Measurements from ENCODE around the gene DNAJC6. TPM values are rescaled to one million over a fixed set of nuclear protein-coding genes. Genes with fewer than 3 reads are reported as not detected.

The DNAJC6 gene
- polyA plus RNA-seq, 1 of the 3 experiments (the other 2 are of a cell fraction), result 1.9 TPM

GRCh38 chr1:65416767-65417166, 107.4 kb downstream of the DNAJC6 start:
- WGBS (ENCODE audit: low lambda C conversion rate), result 96% methylated on average over 1 of the region's 1 CpG
- H3K9me3 ChIP-seq, result no peaks in the 10 kb centered on the region
- H4K20me1 ChIP-seq (ENCODE audit: insufficient read depth), result no peaks in the 10 kb centered on the region

More at GRCh38 chr1:65416767-65417166, 107.4 kb downstream of the DNAJC6 start:
- Histone ChIP-seq H3F3A (replicated peaks; ENCODE audit: insufficient read depth) (peaks cover 14% of the 10 kb centered on the region), H3K27me3 (ENCODE audit: insufficient read depth) (no peaks in the 10 kb centered on the region), H3K4me2 (no peak overlapping the region), H3K4me1 (ENCODE audit: control insufficient read depth in 1 of 2, insufficient read depth in 2 of 2, low read depth in 1 of 2, low read length in 1 of 2) (peaks cover 0 to 4% of the 10 kb centered on the region in 2 experiments; a peak in 2 of 4 replicates), H3K36me3 (replicated peaks in 1 of 2; ENCODE audit: control insufficient read depth in 1 of 2, insufficient read depth in 2 of 2, low read length in 1 of 2) (peaks cover 0 to 4% of the 10 kb centered on the region in 2 experiments), H2AFZ (ENCODE audit: low read depth) (no peak overlapping the region), H3K9me2 (no peaks in the 10 kb centered on the region), H3K4me3 (ENCODE audit: low read depth in 2 of 2, low read length in 1 of 2) (no peak overlapping the region), H3K79me2 (ENCODE audit: insufficient read depth) (peaks cover 10% of the 10 kb centered on the region; the same call in 1 of the 2 replicates), H3K9ac (no peak overlapping the region), H3K27ac (ENCODE audit: low read depth in 2 of 2, low read length in 1 of 2) (no peak overlapping the region)
- DNase-seq, result no peak
- TF ChIP-seq SMC3 (IDR thresholded peaks at IDR 0.05; ENCODE audit: low read depth, low read length) (no peak), MAX (IDR thresholded peaks at IDR 0.05; ENCODE audit: low read depth) (no peak), IRF3 (IDR thresholded peaks at IDR 0.05; ENCODE audit: low read depth, low read length) (no peak), USF1 (IDR thresholded peaks at IDR 0.05; ENCODE audit: borderline replicate concordance, low read depth) (no peak), TEAD4 (IDR thresholded peaks at IDR 0.05; ENCODE audit: borderline replicate concordance, insufficient read depth) (no peak), EZH2phosphoT487 (IDR thresholded peaks at IDR 0.05; ENCODE audit: borderline replicate concordance, low read depth) (no peak), RFX5 (IDR thresholded peaks at IDR 0.05; ENCODE audit: low read length) (no peak), USF2 (IDR thresholded peaks at IDR 0.05; ENCODE audit: borderline replicate concordance, low read depth, low read length) (no peak), GATA2 (CRISPR knock-in tag; IDR thresholded peaks at IDR 0.05) (no peak), RAD21 (IDR thresholded peaks at IDR 0.05; ENCODE audit: low read length) (no peak), TAF1 (IDR thresholded peaks at IDR 0.05; ENCODE audit: borderline replicate concordance, low read depth, low read length) (no peak), CTCF (IDR thresholded peaks at IDR 0.05) (no peak), YY1 (IDR thresholded peaks at IDR 0.05; ENCODE audit: low read depth) (no peak), POLR2AphosphoS5 (IDR thresholded peaks at IDR 0.05; ENCODE audit: low read depth, low read length) (no peak), MXI1 (IDR thresholded peaks at IDR 0.05; ENCODE audit: low read depth, low read length) (no peak), RXRA (IDR thresholded peaks at IDR 0.05; ENCODE audit: borderline replicate concordance, low read depth) (no peak), JUND (IDR thresholded peaks at IDR 0.05) (no peak)
- POLR2A ChIA-PET, result no interaction called here
- CTCF ChIA-PET, result interaction anchor here (1.0 to 1.4 kb wide), 4 partner anchors 14 to 271 kb away, joined by 3 to 5 read pairs (median 4); no protein-coding TSS in a partner anchor
